OCI-LY3 (cell line): ENCODE results near the gene ADCY5.

ENCODE experiments used
- H2AFZ ChIP-seq: fragments of 200-600, 300-600 bp; shearing (Covaris generic); 2 replicates; pipeline ENCODE4 v1.6.0; 2014; ENCODE audit warnings: antibody characterized with exemption, low read depth, low read length
- H3K27ac ChIP-seq: fragments of 200-600, 300-600 bp; sonication (generic); 2 replicates; pipeline ENCODE4 v1.5.1; 2014; ENCODE audit warnings: mild to moderate bottlenecking, low read length, moderate library complexity, mixed read lengths
- H3K27me3 ChIP-seq: fragments of 200-600, 300-600 bp; sonication (generic); 2 replicates; pipeline ENCODE4 v1.6.1; 2014; ENCODE audit warnings: low read depth, low read length, mixed read lengths
- H3K36me3 ChIP-seq: fragments of 200-600, 300-600 bp; sonication (generic); replicated peaks from 2 replicates; pipeline ENCODE3; 2014; ENCODE audit warnings: low read depth, low read length, mixed read lengths
- H3K4me1 ChIP-seq: fragments of 300-600, 200-600 bp; sonication (generic); 2 replicates; pipeline ENCODE4 v1.6.1; 2014; ENCODE audit warnings: low read length, mixed read lengths
- H3K4me2 ChIP-seq: fragments of 200-600, 300-600 bp; sonication (generic); 2 replicates; pipeline ENCODE4 v1.6.1; 2014; ENCODE audit warnings: low read length, mixed read lengths
- H3K4me3 ChIP-seq: fragments of 300-600, 200-600 bp; sonication (generic); 2 replicates; pipeline ENCODE4 v1.5.1; 2014; ENCODE audit warnings: antibody characterized with exemption, mild to moderate bottlenecking, low read length, moderate library complexity
- H3K79me2 ChIP-seq: fragments of 300-600, 200-600 bp; shearing (Covaris generic); 2 replicates; pipeline ENCODE4 v1.6.1; 2014; ENCODE audit warnings: mild to moderate bottlenecking, low read length, mixed read lengths
- H3K9ac ChIP-seq: fragments of 300-600, 200-600 bp; shearing (Covaris generic); 2 replicates; pipeline ENCODE4 v1.6.0; 2014; ENCODE audit warnings: mild to moderate bottlenecking, low read length, moderate library complexity
- H3K9me3 ChIP-seq: fragments of 200-600, 300-600 bp; shearing (Covaris generic); 2 replicates; pipeline ENCODE4 v1.6.1; 2014; ENCODE audit warnings: low read length, mixed read lengths; ENCODE audit not compliant: insufficient read depth
- H4K20me1 ChIP-seq: fragments of 200-600, 300-600 bp; sonication (generic); 2 replicates; pipeline ENCODE4 v1.6.1; 2016; ENCODE audit warnings: low read length, mixed read lengths; ENCODE audit not compliant: insufficient read depth
- CTCF ChIP-seq: fragments of 200-600, 300-600 bp; sonication (generic); IDR thresholded peaks from 2 replicates; pipeline ENCODE4 v1.5.1; 2014; ENCODE audit warnings: antibody characterized with exemption, low read length, low read depth
- EZH2phosphoT487 ChIP-seq: fragments of 200-600 bp; shearing (Covaris generic); IDR thresholded peaks from 2 replicates; pipeline ENCODE4 v1.6.1; 2018; ENCODE audit warnings: antibody characterized with exemption, mixed run types, low read depth

ADCY5 gene

GRCh38 chr3:123424999-123425712 is 23.7 kb downstream of the ADCY5 start:
- Histone ChIP-seq H3K36me3 (no peaks in the 10 kb centered on the region), H3K27ac (no peak overlapping the region), H3K4me3 (no peak overlapping the region), H3K79me2 (no peaks in the 10 kb centered on the region), H2AFZ (no peak overlapping the region), H4K20me1 (no peaks in the 10 kb centered on the region), H3K4me2 (no peak overlapping the region), H3K9ac (no peak overlapping the region), H3K27me3 (peaks cover 26% of the 10 kb centered on the region), H3K9me3 (no peaks in the 10 kb centered on the region), H3K4me1 (no peaks in the 10 kb centered on the region)
- TF ChIP-seq EZH2phosphoT487 (no peak), CTCF (no peak)

GRCh38 chr3:123424321-123424998 is 24.4 kb downstream of the ADCY5 start:
- H3K9ac ChIP-seq = no peak overlapping the region
- H3K79me2 ChIP-seq = no peaks in the 10 kb centered on the region
- no peaks in the 10 kb centered on the region for H3K36me3 ChIP-seq
- peaks cover 26% of the 10 kb centered on the region for H3K27me3 ChIP-seq
- H4K20me1 ChIP-seq = no peaks in the 10 kb centered on the region
- H3K4me1 ChIP-seq = no peaks in the 10 kb centered on the region
- H3K27ac ChIP-seq = no peak overlapping the region
- no peaks in the 10 kb centered on the region for H3K9me3 ChIP-seq
- TF ChIP-seq EZH2phosphoT487 = no peak
- no peak for TF ChIP-seq CTCF
- H3K4me3 ChIP-seq = no peak overlapping the region
- no peak overlapping the region for H2AFZ ChIP-seq
- H3K4me2 ChIP-seq = no peak overlapping the region

GRCh38 chr3:123423806-123424205 is 25.1 kb downstream of the ADCY5 start:
- H3K9ac ChIP-seq = no peak overlapping the region
- no peak overlapping the region for H2AFZ ChIP-seq
- no peaks in the 10 kb centered on the region for H3K4me1 ChIP-seq
- H3K79me2 ChIP-seq = no peaks in the 10 kb centered on the region
- no peaks in the 10 kb centered on the region for H4K20me1 ChIP-seq
- TF ChIP-seq CTCF (no peak), EZH2phosphoT487 (no peak)
- H3K4me2 ChIP-seq = no peak overlapping the region
- peaks cover 24% of the 10 kb centered on the region for H3K27me3 ChIP-seq
- no peaks in the 10 kb centered on the region for H3K9me3 ChIP-seq
- no peak overlapping the region for H3K27ac ChIP-seq
- H3K4me3 ChIP-seq = no peak overlapping the region
- H3K36me3 ChIP-seq = no peaks in the 10 kb centered on the region

GRCh38 chr3:123423031-123423430 is 25.9 kb downstream of the ADCY5 start:
- Histone ChIP-seq H3K79me2 (no peaks in the 10 kb centered on the region), H2AFZ (no peak overlapping the region), H3K4me3 (no peak overlapping the region), H3K27ac (no peak overlapping the region), H3K27me3 (peaks cover 17% of the 10 kb centered on the region), H3K9ac (no peak overlapping the region), H3K36me3 (no peaks in the 10 kb centered on the region), H3K4me1 (no peaks in the 10 kb centered on the region), H3K9me3 (no peaks in the 10 kb centered on the region), H4K20me1 (no peaks in the 10 kb centered on the region), H3K4me2 (no peak overlapping the region)
- TF ChIP-seq CTCF = no peak
- no peak for TF ChIP-seq EZH2phosphoT487
